Measurements from ENCODE around the gene RIT2. TPM values are rescaled to one million over a fixed set of nuclear protein-coding genes. Genes with fewer than 3 reads are reported as not detected.

RIT2 gene
- total RNA-seq, 1 experiment from 2014 or later: 1.5 TPM

GRCh38 chr18:42906761-42907160, 208.7 kb downstream of the RIT2 start:
- POLR2A ChIA-PET: no interaction called here
- H3K4me1 Mint-ChIP-seq: no peaks in the 10 kb centered on the region
- no peaks in the 10 kb centered on the region for H3K36me3 Mint-ChIP-seq
- TF ChIP-seq ZNF416 (CRISPR knock-in tag; IDR thresholded peaks at IDR 0.05): no peak
- no peak for DNase-seq (ENCODE audit: low spot score)
- no peaks in the 10 kb centered on the region for H3K27me3 Mint-ChIP-seq (ENCODE audit: low read depth)
- H3K27ac Mint-ChIP-seq: no peak overlapping the region
- no peaks in the 10 kb centered on the region for H3K9me3 Mint-ChIP-seq
- no peak overlapping the region for H3K4me3 Mint-ChIP-seq
- ATAC-seq: no peak
- CTCF ChIA-PET: interaction anchor here (1.2 kb wide), 1 partner anchor 310 kb away, joined by 3 read pairs; no protein-coding TSS in a partner anchor

DNA sequence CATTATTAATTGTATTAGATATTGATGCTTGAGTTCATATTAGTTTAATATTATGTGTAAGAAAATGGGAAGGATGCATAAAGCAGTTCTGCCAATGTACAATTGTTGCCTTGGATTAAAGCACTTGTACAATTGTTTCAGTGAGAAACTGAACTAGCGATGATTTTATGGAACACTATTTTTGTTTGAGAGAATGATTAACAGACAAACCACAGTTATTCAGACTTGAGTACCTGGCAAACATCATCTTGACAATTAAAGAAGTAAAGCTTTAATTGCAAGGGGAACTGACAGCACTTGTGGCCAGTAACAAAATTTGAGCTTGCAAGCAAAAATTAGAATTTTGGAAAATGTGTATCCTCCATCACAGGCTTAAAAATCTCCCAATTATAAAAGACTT, 214.3 kb downstream of the RIT2 start:
- Mint-ChIP-seq H3K36me3 (no peaks in the 10 kb centered on the region), H3K27me3 (ENCODE audit: low read depth) (no peaks in the 10 kb centered on the region; the same call in 1 of the 2 replicates), H3K4me1 (no peaks in the 10 kb centered on the region), H3K27ac (no peak overlapping the region), H3K9me3 (no peaks in the 10 kb centered on the region), H3K4me3 (no peak overlapping the region)
- no peak for DNase-seq (ENCODE audit: low spot score)
- no peak for ATAC-seq
- ChIA-PET POLR2A (no interaction called here), CTCF (no interaction called here)
- no peak for TF ChIP-seq TCF7 (CRISPR knock-in tag; IDR thresholded peaks at IDR 0.05; ENCODE audit: low read depth)
- TF ChIP-seq PRRX2 (CRISPR knock-in tag; IDR thresholded peaks at IDR 0.05): no peak
- TF ChIP-seq ZMAT4 (CRISPR knock-in tag; IDR thresholded peaks at IDR 0.05): no peak
- TF ChIP-seq IRF2 (CRISPR knock-in tag; IDR thresholded peaks at IDR 0.05; ENCODE audit: borderline replicate concordance, low read depth): no peak
- TF ChIP-seq, protein P1, sequence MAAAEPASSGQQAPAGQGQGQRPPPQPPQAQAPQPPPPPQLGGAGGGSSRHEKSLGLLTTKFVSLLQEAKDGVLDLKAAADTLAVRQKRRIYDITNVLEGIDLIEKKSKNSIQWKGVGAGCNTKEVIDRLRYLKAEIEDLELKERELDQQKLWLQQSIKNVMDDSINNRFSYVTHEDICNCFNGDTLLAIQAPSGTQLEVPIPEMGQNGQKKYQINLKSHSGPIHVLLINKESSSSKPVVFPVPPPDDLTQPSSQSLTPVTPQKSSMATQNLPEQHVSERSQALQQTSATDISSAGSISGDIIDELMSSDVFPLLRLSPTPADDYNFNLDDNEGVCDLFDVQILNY (CRISPR knock-in tag; IDR thresholded peaks at IDR 0.05): no peak
- TF ChIP-seq, protein P2, sequence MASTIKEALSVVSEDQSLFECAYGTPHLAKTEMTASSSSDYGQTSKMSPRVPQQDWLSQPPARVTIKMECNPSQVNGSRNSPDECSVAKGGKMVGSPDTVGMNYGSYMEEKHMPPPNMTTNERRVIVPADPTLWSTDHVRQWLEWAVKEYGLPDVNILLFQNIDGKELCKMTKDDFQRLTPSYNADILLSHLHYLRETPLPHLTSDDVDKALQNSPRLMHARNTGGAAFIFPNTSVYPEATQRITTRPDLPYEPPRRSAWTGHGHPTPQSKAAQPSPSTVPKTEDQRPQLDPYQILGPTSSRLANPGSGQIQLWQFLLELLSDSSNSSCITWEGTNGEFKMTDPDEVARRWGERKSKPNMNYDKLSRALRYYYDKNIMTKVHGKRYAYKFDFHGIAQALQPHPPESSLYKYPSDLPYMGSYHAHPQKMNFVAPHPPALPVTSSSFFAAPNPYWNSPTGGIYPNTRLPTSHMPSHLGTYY (CRISPR knock-in tag; IDR thresholded peaks at IDR 0.05): no peak
- TF ChIP-seq ATF3 (CRISPR knock-in tag; conservative IDR thresholded peaks at IDR 0.05): no peak
- no peak for TF ChIP-seq E2F4 (CRISPR knock-in tag; IDR thresholded peaks at IDR 0.05; ENCODE audit: borderline replicate concordance, low read depth)
- no peak for TF ChIP-seq HMGXB4 (CRISPR knock-in tag; IDR thresholded peaks at IDR 0.05)
- no peak for TF ChIP-seq FOXJ3 (CRISPR knock-in tag; IDR thresholded peaks at IDR 0.05; ENCODE audit: borderline replicate concordance)
- no peak for TF ChIP-seq NR1H2 (CRISPR knock-in tag; IDR thresholded peaks at IDR 0.05)
- TF ChIP-seq E2F1 (CRISPR knock-in tag; IDR thresholded peaks at IDR 0.05): no peak
- TF ChIP-seq ZNF416 (CRISPR knock-in tag; IDR thresholded peaks at IDR 0.05): no peak
- no peak for TF ChIP-seq ZNF512 (CRISPR knock-in tag; IDR thresholded peaks at IDR 0.05; ENCODE audit: borderline replicate concordance)
- TF ChIP-seq, protein P3, sequence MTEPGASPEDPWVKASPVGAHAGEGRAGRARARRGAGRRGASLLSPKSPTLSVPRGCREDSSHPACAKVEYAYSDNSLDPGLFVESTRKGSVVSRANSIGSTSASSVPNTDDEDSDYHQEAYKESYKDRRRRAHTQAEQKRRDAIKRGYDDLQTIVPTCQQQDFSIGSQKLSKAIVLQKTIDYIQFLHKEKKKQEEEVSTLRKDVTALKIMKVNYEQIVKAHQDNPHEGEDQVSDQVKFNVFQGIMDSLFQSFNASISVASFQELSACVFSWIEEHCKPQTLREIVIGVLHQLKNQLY (CRISPR knock-in tag; IDR thresholded peaks at IDR 0.05): no peak

Measured in WTC11 (cell line).